ENCODE data around the gene HIF3A. TPM values are rescaled to one million over a fixed set of nuclear protein-coding genes. Genes with fewer than 3 reads are reported as not detected.

Gene HIF3A
- total and polyA plus RNA-seq, 2 of the 4 experiments (the other 2 are of a cell fraction), result 0.02 TPM; not detected in 1

DNA sequence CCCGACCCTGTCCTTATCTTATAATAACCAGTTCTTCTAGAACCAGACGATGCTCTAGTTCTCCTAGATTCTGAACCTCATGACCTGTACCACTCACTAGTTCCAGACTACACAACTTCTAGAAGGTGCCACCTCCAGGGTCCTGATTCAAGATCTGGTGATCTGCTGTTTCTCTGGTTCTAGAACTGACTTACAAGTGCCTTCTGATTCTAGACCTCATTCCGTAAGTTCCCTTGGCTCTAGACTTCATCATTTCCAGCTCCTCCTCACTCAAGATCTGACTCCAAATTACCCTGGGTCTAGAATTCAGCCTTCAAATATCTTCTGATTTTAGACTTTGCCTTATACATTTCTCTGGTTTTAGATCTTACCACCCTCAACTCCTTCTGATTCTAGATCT is 45.1 kb downstream of the HIF3A start:
- POLR2A ChIA-PET (ENCODE audit: unreplicated experiment), result no interaction called here
- no peak overlapping the region for H3K56ac ChIP-seq (ENCODE audit: extremely low read depth, insufficient read depth, low read length)

More for the DNA sequence above, 45.1 kb downstream of the HIF3A start:
- dilution Hi-C loops (cut with HindIII; ENCODE audit: low sequenced_read_pairs, unreplicated experiment) (no loop called here), intact Hi-C loops (cut with micrococcal nuclease) (no loop called here), in situ Hi-C loops (cut with MboI; ENCODE audit: low sequenced_read_pairs) (no loop called here)
- no peak for ATAC-seq (ENCODE audit: low read depth)
- H3K4me1 ChIP-seq (ENCODE audit: control insufficient read depth, insufficient read depth, low read length), result no peaks in the 10 kb centered on the region
- H2AFZ ChIP-seq (replicated peaks; ENCODE audit: low read length, poor library complexity), result no peak overlapping the region
- no peak overlapping the region for H4K8ac ChIP-seq (ENCODE audit: low read depth in 2 of 2, low read length in 2 of 2)
- H3K4me3 ChIP-seq (ENCODE audit: insufficient read depth, low read depth, low read length), result no peak overlapping the region
- no peaks in the 10 kb centered on the region for H3K36me3 ChIP-seq (ENCODE audit: control insufficient read depth, insufficient read depth, low read length)
- no peaks in the 10 kb centered on the region for H4K20me1 ChIP-seq (ENCODE audit: insufficient read depth, low read length)
- H3K27ac ChIP-seq (ENCODE audit: insufficient read depth, low read length), result no peak overlapping the region
- no TSS peak for BruUV-seq (replicated peaks)
- TF ChIP-seq RAD21 (IDR thresholded peaks at IDR 0.05; ENCODE audit: low read length) (no peak), CHD1 (IDR thresholded peaks at IDR 0.05; ENCODE audit: low read depth, low read length) (no peak), MAZ (IDR thresholded peaks at IDR 0.05; ENCODE audit: borderline replicate concordance, low read depth, low read length) (no peak), RFX5 (IDR thresholded peaks at IDR 0.05; ENCODE audit: low read depth, low read length) (no peak), POLR2A (IDR thresholded peaks at IDR 0.05; ENCODE audit: low read depth, low read length) (no peak), MXI1 (IDR thresholded peaks at IDR 0.05; ENCODE audit: borderline replicate concordance, low read depth, low read length) (no peak), BHLHE40 (IDR thresholded peaks at IDR 0.05; ENCODE audit: low read depth, low read length) (no peak), CEBPB (IDR thresholded peaks at IDR 0.05; ENCODE audit: low read depth, low read length) (no peak), MAFK (IDR thresholded peaks at IDR 0.05; ENCODE audit: low read depth, low read length) (no peak), CTCF (conservative IDR thresholded peaks at IDR 0.05; ENCODE audit: low read depth, low read length) (no peak)
- TF ChIP-seq, protein P1, sequence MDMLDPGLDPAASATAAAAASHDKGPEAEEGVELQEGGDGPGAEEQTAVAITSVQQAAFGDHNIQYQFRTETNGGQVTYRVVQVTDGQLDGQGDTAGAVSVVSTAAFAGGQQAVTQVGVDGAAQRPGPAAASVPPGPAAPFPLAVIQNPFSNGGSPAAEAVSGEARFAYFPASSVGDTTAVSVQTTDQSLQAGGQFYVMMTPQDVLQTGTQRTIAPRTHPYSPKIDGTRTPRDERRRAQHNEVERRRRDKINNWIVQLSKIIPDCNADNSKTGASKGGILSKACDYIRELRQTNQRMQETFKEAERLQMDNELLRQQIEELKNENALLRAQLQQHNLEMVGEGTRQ (IDR thresholded peaks at IDR 0.05; ENCODE audit: low read depth, low read length), result no peak
- no peak for DNase-seq
- H2BK120ac ChIP-seq (ENCODE audit: low read depth, low read length), result no peak overlapping the region
- H2AK5ac ChIP-seq (ENCODE audit: low read depth, low read length), result no peak overlapping the region
- CTCF ChIA-PET, result no interaction called here
- no peak overlapping the region for H4K5ac ChIP-seq (ENCODE audit: low read depth, low read length)
- no peaks in the 10 kb centered on the region for H3K9me1 ChIP-seq (ENCODE audit: insufficient read depth, low read length)
- H3K9me3 ChIP-seq (ENCODE audit: control insufficient read depth, insufficient read depth, low read length), result no peaks in the 10 kb centered on the region
- H2BK15ac ChIP-seq (ENCODE audit: low read depth, low read length), result no peak overlapping the region
- no peak overlapping the region for H3K18ac ChIP-seq (ENCODE audit: low read depth, low read length)
- H3K23ac ChIP-seq (ENCODE audit: low read depth, low read length), result no peak overlapping the region
- no peak overlapping the region for H4K91ac ChIP-seq (ENCODE audit: insufficient read depth, low read depth, low read length)
- H2BK5ac ChIP-seq (ENCODE audit: low read depth, low read length, poor library complexity, severe bottlenecking), result no peak overlapping the region
- no peak overlapping the region for H3K4ac ChIP-seq (ENCODE audit: low read depth, low read length)
- no peak overlapping the region for H2BK20ac ChIP-seq (ENCODE audit: low read depth, low read length)
- peaks cover 0 to under 1% of the 10 kb centered on the region in 2 experiments; a peak in 2 of 4 replicates for H3K79me1 ChIP-seq (ENCODE audit: low read depth in 1 of 2, low read length in 2 of 2)
- H3K27me3 ChIP-seq (ENCODE audit: control insufficient read depth, insufficient read depth, low read length), result peaks cover 33% of the 10 kb centered on the region
- WGBS, 2 experiments (ENCODE audit: extremely low coverage in 2 of 2, insufficient read length in 1 of 2), result 82% methylated on average over 3 of the region's 3 CpGs; no CpG with 5 or more reads in 1 of the 2 experiments
- H3K9ac ChIP-seq (ENCODE audit: low read depth, low read length), result no peak overlapping the region
- no peak overlapping the region for H3K14ac ChIP-seq (replicated peaks; ENCODE audit: low read depth, low read length)
- no peak overlapping the region for H3K4me2 ChIP-seq (ENCODE audit: low read depth, low read length)
- no peak overlapping the region for H2AK9ac ChIP-seq (replicated peaks; ENCODE audit: low read depth, low read length, poor library complexity)
